Measurements from ENCODE around the gene ST3GAL3.

The ST3GAL3 gene

GRCh38 chr1:43947061-43947873 is 239.9 kb downstream of the ST3GAL3 start:
- DNase-seq = no peak

GRCh38 chr1:43947874-43948437 is 240.6 kb downstream of the ST3GAL3 start:
- no peak for DNase-seq

GRCh38 chr1:43949678-43950077 is 242.3 kb downstream of the ST3GAL3 start:
- no peak for DNase-seq

DNA sequence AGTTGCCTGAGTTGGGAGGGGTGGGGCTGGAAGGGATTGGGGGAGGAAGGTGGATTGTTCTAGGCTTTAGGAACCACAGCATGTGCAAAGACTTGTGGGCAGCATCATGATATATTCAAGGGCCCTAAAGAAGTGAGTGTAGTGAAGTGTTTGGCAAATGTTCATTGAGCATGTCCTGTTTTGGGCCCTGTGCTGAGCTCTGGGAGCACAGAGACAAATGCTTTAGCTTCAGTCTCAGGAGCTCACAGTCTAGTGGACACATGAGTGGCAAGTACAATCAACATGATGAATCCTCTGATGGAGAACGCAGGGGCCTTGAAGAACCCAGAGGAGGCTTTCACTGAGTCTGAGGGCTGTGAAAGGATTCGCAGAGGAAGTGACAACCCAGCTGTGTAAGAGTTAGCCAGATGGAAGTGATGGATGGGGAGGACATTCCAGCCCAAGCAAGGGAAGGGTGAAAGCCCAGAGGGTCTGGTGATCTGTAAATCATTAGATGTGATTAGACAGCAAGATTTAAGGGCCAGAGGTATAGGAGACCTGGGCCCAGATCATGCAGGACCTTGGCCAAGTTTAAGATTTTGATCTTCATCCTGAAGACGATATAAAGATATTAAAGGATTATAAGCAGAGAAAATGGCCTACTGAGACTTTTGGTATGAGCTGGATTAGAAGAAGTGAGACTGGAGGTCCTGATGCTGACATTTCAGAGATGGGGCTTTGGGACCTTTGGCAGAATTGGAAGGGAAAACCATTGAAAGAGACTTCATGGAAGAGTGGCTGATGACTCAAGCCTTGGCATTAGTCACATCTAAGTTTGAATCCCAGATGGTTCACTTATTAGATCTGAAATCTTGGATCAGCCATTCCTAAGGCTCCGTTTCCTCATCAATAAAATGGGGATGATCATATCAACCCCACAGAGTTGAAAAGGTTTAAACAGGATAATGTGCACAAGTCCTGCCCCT is 244.0 kb downstream of the ST3GAL3 start:
- DNase-seq = no peak

- no peak for DNase-seq
These were observed 245.5 kb downstream of the ST3GAL3 start for GRCh38 chr1:43952731-43953346.

GRCh38 chr1:43953361-43953760 is 246.0 kb downstream of the ST3GAL3 start:
- DNase-seq = no peak

DNA sequence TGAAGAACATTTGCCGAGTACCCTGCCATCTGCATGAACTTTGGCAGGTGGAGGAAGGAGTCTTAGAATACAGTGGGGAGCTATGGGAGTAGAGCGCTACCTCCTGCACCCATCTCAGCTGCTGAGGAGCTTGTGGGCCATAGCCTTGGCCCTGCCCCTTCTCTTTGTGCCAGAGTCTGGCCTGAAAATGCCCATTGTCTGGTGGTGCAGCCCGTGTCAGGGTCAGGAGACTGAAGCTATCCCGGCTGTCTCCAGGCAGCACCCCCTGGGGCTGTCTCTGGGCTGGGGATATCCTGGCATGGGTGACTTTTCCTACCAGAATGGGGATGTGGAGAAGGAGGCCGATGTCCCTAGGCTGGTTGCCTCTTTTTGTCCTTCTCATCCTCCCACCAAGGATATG is 246.7 kb downstream of the ST3GAL3 start:
- no peak for DNase-seq

- no peak for DNase-seq
These were observed 248.9 kb downstream of the ST3GAL3 start for GRCh38 chr1:43956234-43956633.

GRCh38 chr1:43957407-43958040 is 250.2 kb downstream of the ST3GAL3 start:
- no peak for DNase-seq

DNA sequence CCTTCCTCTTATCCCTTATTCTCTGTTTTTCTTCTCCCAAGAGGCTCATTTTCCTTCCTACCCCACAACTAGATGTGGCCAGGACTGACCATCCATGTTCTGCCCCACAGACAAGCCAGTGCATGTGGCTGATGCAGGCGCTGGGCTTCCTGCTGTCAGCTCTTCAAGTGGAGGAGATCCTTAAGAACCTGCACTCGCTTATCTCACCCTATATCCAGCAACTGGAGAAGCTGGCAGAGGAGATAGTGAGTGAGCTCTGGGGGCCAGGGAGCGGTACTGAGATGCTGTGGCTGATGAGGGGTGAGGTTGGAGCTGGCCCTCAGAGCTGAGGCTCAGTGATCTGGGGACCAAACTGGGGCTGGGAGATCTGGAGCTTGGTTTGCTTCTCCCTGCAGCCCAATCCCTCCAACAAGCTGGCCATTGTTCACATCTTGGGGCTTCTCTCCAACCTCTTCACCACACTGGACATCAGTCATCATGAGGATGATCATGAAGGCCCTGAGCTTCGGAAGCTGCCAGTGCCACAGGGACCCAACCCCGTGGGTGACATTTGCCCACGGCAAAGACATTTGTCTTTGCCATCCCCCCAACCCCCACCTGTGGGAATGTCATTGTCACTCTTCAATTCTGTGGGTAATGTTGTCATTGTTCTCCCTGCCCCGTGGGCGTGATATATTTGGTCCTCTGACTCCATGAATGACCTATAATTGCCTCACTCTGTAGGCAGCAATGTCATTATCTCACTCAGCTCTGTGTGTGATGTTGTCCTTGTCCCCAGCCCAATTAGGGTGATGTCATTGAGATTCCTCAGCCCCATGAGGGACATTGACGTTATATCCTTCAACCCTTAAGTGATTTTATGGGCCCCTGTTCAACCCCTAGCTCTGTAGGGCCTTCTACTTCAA is 251.3 kb downstream of the ST3GAL3 start:
- no peak for DNase-seq

DNA sequence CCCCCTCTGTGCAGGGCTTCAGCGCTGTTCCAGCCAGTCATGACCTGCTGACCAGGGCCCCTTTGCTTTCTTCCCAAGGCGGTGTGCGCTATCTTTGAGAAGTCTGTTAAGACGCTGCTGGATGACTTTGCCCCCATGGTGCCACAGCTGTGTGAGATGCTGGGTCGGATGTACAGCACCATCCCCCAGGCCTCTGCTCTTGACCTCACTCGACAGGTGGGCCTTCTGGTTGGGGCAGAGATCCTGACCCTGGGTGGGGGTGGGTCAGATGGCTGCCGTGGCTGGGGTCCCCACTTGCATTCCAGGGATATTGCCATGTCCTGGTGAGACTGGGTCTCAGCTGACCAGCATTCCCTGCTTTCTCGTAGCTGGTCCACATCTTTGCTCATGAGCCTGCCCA is 253.5 kb downstream of the ST3GAL3 start:
- DNase-seq = no peak

GRCh38 chr1:43961692-43962091 is 254.4 kb downstream of the ST3GAL3 start:
- DNase-seq = no peak

DNA sequence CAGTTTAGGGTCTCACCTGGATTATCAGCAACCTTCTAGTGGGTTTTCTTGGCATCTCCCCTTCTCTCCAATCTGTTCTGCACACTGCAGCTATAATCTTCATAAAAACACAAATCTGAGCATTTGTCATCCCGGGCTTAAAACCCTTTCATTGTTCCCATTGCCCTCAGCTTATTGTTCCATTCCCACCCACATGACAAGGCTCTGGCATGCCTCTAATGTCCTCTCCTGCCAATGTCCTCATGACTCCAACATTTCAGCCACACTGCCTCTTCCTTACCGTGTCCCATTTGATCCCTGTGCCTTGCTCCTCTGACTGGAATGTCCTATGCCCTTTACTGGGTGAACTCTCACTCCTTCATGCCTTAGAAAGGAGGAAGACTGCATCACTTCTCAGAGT is 255.0 kb downstream of the ST3GAL3 start:
- no peak for DNase-seq

GRCh38 chr1:43963006-43963405 is 255.7 kb downstream of the ST3GAL3 start:
- DNase-seq = no peak

- no peak for DNase-seq
These were observed 256.6 kb downstream of the ST3GAL3 start for GRCh38 chr1:43963890-43964289.

DNA sequence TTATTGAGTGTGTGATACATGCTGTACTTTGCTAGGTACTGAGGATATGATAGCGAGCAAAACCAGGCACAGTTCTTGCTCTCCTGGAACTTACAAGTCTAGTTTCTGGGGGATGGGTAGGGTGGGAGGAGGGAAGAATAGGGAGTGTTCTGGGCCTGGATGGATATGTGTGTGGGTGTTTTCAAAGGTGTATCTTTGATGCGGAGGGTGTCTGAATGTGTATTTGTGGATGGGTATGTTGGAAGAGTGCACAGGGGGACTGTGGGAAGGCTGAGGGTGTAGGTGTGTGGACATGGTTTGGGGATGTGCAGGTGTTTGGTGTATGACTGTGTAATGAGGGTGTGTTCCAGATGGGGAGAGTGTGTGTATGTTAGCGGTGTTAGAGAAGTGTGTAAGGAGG is 258.0 kb downstream of the ST3GAL3 start:
- no peak for DNase-seq

GRCh38 chr1:43968348-43968948 is 261.1 kb downstream of the ST3GAL3 start:
- no peak for DNase-seq

- no peak for DNase-seq
These were observed 262.0 kb downstream of the ST3GAL3 start for GRCh38 chr1:43969416-43969745.

DNA sequence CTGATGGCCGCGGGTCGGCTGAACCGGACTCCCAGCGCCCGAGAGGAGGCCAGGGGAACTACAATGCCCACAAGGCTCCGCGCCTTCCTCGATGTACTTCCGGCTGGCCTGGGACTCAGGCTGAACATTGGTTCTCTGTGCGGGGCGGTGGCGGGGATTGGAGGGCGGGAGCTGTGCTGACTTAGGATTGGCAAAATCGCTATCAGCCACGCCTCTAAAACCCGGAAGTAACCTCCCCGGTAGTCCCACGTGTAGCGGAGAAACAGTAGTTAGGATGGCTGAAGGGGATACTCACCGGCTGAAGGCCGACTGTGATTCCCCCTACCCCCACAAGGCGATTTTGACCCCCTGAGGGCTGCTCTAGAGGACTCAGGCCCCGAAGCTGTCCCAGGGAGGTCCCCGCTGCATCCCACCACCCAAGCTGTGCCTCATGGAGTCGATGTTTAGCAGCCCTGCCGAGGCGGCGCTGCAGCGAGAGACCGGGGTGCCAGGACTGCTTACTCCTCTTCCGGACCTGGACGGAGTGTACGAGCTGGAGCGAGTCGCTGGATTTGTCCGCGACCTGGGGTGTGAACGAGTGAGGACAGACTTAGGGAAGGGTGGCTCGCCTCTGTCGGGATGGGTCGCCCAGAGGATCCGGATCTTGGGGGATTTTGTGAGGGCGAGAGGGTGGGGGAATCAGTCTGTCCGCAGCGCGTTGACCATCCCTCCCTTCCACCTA is 262.6 kb downstream of the ST3GAL3 start, which contains the start of gene DPH2:
Gene DPH2, plus strand, starts transcription at position 265 of the 721 bp plus-strand sequence. Its CDS starts 166 bp downstream, at position 431.
- peak; percentile 96 for DNase-seq

DNA sequence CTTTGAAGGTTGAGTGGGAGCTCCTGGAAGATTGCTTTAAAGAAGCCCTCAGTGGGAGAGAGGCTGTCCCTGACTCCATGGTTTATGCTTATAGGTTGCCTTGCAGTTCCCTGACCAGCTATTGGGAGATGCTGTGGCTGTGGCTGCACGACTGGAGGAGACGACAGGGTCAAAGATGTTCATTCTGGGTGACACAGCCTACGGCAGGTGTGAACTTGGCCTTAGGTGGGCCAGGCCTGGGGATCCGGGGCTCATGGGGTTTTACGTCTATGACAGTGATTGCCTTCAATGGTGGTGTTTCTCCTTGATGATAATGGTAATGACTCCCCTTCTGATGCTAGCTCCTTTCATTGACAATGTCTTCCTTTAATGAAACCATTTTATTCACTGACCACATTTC is 263.2 kb downstream of the ST3GAL3 start:
- no peak for DNase-seq

Data from CD4-positive, alpha-beta T cell treated with Interleukin-15 for 1 hour (primary cell).